GM19328 (cell line): ENCODE results near the gene ERMAP.
A peak's percentile ranks its signal among the peaks of the same experiment; 100 is the strongest.
"Not testable (repeated sequence)": the region's sequence is repeated elsewhere in the genome, so short reads cannot be mapped to it uniquely, and the experiment has no call there.

Experiments
- ATAC-seq: cut with Tn5 transposase; IDR thresholded peaks from one replicate; pipeline ENCODE4 v1.9.1; 2021; ENCODE audit warnings: mild to moderate bottlenecking, moderate library complexity; ENCODE audit not compliant: unreplicated experiment

ERMAP gene

DNA sequence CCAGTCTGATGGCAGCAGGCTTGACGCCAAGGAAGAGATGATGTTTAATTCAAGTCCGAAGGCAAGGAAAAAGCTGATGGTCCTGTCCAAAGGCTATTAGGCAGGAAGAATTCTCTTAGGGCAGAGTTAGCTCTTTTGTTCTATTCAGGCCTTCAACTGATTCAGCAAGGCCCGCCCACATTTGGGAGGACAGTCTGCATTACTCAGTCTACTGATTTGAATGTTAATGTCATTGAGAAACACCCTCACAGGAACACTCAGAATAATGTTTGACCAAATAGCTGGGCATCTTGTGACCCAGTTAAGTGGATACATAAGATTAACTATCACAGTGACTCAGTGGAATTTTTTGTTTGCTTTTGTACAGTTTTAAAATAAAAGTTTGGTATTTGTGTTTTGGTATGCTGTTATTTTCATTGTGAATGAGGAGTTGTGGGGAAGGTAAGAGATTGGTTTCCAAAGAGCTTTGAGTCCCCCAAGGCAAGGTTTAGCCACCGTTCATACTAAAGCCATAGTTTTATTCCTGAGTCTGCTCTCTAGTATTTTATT is 27.7 kb downstream of the ERMAP start:
- no peak for ATAC-seq

DNA sequence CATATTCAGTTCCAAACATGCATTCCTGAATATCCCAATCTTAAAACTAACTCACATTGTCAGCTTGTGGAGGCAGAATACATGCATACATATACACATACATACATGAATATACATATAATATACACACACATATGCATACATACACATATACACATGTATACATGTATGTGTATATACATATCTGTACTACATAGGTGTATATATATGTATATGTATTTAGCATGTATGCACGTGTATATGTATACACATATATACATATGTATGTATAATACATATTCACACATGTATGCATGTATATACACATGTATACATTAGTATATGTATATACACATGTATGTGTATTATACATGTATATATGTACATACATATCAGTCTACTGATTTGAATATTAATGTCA is 28.3 kb downstream of the ERMAP start:
- ATAC-seq: no peak

DNA sequence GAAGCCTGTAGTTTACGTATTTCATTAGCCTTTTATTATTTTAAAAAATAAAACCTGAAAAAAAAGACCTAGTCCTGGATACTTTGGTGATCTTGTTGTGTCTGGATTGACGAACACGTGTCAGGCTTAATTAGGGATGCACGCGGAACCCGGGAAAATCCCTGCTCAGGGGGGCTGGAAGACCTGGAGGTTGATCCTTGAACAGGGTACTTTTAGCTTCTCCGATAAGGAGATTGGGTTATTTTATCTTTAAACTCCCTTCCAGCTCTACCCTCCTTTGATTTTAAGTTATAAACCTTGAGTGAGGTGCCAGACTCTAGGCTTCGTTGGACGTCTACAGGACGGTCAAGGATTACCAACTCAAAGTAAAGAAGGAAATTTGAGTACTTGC is 28.9 kb downstream of the ERMAP start:
- peak; percentile 14 for ATAC-seq

DNA sequence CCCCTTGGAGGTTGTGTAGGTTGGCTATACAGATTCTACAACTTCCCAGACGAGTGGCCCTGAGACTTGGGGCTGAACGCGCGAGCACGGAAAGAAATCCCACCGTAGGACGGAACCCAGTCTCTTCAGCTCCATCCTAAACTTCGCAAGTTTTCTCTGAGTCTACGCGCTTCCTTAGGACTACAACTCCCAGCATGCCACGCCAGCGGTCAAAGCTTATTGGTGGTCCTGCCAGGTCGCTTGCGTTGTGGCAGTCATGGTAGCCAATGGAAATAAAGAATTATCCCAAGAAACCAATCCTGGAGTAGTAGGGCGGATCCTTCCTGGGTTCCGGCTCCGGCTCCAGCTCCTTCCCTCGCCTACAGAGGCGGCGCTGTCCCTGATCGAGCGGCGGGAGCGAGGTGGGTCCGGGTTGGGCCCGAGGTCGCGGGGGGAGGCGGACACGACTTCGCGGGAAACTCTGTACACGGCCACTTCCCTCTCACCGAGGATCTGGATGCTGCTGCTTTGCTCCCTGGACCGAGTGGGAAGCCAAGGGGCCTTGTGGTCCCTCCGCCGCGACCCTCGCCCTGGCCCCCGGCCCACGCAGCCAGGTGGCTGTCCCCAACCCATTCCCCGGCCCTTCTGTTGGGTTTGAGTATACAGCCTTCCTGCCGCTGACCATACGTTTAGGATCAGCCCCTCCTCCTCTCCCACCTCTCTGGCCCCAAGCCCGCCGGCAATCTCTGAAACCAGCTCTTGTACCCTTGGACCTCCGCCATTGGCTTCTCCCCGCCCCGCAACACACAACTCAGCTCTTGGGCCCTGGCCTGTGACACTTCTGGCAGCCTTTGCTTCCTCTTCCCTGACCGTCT is 29.6 kb downstream of the ERMAP start, which contains the start of gene ZNF691:
Gene ZNF691 (plus strand): TSS at position 357 of the 854 bp plus-strand sequence. CDS start 3,046 bp downstream, outside the sequence.
- peak; percentile 83 for ATAC-seq

DNA sequence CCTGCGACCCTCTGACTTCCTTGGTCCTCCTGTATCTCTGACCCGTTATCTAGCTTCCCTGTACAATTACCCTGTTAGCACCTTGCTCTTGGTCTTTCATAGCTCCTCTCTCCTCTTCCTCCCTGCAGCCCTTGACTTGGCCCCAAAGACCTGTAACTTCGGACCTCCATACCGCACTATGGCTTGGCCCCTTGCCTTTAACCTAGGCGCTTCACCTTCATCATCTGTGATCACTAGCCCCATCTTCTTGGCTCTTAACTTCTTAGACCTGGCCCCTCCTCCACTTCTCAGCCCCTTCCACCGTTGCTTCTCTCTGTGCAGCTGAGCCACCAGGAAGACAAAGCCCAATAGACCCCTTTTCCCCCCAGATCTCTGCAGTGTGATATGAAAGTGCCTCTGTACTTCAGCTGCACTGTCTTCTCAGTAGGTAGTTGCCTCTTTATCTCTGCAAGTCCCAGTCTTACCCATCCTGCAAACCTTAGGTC is 30.2 kb downstream of the ERMAP start:
- ATAC-seq: no peak

DNA sequence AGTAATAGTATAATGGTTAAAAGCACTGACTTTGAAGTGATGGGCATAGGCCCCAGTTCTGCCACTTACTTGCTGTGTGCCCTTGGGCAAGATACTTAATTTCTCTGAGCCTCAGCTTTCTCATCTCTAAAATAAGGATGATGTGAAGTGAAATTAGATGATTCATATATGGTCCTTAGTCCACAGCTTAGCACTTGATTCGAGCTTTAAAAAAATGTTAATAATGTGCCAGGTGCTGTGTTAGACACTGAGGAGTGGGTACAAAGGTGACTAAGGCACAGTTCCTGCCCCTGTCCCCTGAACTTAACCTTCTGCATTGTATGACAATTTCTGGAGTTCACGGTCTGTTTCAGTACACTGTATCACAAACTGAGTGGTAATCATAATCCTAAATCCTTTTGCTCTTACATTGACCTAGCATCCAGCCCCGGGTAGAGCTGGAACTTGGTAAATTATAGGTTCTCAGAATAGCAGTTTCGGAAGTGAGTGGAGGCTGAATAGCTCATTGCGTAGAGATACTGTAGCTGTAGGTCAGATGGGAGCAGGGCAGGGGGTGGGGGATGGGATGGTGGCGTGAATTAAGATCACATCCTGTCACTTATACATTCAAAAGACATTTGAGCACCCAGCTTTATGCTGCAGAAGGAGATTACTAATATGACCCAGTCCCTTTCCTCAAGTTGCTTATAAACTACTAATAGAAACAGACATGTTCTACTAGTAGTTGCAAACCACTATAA is 31.0 kb downstream of the ERMAP start:
- no peak for ATAC-seq

DNA sequence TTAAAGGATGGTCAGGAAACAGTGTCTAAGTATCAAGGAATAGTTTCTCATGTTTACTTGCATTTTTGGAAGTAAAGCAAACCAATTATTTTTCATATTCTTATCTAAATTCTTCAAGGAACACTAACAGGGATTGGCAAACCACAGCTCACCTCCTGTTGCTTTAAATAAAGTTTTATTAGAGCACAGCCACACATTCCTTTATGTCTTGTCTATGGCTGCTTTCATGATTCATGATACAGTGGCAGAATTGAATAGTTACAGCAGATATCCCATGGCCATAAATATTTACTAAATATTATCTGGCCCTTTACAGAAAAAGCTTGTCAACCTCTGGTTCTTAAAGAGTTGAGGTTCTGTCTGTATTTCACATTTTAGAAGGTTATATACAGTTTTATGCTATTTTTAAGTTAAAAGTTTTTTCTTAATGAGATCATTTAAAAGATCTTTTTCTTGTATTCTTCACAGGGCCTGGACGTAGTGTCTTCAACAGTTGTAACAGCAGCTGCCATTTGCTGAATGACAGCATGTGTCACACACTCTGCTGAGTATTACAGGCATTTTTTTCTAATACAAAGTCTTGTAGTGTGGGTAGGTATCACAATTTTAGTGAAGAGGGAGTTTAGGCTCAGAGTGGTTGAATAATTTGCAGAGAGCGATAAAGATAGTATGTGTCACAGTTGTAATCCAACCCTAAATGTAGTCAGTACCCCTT is 32.1 kb downstream of the ERMAP start:
- ATAC-seq: no peak

DNA sequence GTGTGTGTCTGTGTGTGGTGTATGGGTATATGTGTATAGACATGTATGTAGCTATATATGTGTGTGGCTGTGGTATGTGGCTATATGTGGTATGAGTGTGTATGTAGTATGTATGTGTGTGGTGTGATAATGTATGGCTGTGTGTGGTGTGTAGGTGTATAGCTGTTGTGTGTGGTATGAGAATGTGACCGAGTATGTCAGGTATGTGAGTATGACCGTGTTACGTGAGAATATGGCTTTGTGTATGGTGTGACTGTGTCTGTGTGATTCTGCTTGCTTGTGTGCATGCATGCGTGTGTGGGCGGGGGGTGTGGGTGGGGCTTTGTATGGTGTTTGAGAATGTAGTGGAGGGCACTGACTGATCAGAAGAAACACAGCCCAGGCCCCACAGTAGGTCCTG is 33.0 kb downstream of the ERMAP start:
- ATAC-seq: no peak

DNA sequence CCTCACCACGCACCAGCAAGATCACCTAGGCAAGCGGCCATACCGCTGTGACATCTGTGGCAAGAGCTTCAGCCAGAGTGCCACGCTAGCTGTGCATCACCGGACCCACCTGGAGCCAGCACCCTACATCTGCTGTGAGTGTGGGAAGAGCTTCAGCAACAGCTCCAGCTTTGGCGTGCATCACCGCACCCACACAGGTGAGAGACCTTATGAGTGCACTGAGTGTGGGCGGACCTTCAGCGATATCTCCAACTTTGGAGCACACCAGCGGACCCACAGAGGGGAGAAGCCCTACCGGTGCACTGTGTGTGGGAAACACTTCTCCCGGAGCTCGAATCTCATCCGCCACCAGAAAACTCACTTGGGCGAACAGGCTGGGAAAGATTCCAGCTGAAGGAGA is 34.5 kb downstream of the ERMAP start:
- ATAC-seq: no peak

DNA sequence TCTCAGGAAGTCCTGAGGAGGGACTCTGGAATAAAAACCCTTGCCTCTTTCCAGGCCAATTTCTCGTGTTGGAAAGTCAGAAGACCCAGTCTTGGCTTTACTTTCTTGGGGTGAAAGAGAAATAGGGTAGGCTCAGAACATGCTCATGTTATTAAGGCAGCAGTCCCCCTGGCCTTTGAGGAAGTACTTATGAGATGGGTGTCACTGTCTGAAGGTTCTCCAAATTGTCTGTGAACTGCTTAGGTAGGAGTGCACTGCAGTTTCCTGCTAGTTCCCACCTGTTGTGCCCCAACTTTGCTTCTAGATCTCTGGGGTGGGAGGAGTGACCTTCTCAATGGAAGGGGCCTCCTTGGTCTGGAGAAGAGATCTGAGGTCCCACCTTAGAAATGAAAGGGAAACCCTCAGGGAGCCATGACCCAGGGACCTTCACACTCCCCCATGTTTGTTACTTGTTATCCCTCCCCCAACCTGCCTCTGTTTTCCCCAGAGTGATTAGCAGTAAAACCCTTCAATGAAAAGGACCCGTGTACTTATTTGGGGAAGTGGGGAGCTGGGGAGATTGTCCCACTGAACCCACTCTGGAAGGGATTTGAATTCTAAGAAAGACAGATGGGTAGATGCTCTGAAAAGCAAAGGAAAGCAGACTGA is 35.2 kb downstream of the ERMAP start:
- no peak for ATAC-seq

DNA sequence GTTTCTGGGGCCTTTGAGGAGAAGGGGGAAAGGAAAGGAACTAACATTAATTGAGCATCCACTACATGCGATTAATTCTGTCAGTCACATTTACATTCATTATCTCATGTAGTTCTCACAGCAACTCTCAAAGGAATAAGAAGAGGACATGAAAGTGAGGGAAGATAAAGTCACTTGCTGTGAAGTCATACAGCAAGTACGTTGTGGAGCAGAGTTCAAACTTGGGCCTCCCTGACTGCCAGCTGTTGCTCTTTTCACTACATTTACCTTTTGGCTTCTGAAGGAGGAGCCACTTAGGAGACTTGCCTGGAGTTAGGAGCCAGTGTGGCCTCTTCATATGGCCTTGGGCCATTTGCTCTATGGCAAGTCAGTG is 35.7 kb downstream of the ERMAP start:
- no peak for ATAC-seq

DNA sequence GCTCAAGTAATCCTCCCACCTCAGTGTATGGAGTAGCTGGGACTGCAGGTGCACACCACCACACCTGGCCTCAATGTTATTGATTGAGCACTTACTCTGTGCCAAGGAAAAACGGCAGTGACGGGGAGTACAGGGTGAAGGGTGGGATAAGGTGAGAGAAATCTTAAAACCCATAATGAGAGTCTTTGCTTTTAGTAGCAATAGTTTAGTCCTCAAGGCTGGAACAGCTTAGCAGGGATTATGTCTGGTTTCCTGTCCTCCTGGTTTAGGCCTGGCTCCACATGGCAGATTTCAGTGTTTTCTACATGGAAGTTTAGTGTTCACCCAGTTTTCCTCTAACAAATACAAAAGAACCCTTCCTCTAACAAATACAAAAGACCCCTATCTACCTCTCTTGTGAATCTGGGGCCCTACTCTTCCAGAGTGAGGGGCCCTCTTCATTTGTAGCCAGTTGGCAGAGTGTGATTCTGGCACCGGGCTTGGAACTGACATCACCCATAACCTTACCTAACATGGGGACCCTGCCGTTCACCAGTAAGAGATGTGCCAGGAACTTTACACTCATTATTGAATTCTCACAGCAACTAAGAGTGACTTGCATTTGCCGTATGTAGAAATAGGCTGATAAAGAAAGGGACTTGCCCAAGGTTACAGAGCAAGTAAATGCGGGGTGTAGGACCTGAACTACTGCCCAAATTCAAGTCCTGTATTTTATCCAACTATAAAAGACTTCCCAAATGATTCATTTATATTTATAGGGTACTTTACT is 36.4 kb downstream of the ERMAP start:
- ATAC-seq: no peak

DNA sequence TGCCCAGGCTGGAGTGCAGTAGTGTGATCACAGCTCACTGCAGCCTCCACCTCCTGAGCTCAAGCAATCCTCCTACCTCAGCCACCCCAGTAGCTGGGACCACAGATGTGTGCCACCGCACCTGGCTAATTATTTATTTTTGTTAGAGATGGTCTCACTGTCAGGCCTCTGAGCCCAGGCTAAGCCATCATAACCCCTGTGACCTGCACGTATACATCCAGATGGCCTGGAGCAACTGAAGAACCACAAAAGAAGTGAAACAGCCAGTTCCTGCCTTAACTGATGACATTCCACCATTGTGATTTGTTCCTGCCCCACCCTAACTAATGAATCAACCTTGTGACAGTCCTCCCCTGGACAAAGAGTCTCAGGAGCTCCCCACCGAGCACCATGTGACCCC is 39.6 kb downstream of the ERMAP start:
- not testable (repeated sequence) for ATAC-seq

DNA sequence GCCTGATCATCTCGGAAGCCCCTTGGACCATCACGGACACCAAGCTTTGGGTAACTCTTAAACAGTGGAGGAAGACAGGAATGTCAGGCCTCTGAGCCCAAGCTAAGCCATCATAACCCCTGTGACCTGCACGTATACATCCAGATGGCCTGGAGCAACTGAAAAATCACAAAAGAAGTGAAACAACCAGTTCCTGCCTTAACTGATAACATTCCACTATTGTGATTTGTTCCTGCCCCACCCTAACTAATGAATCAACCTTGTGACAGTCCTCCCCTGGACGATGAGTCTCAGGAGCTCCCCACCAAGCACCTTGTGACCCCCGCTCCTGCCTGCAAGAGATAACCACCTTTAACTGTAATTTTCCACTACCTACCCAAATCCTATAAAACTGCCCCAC is 42.4 kb downstream of the ERMAP start:
- not testable (repeated sequence) for ATAC-seq

DNA sequence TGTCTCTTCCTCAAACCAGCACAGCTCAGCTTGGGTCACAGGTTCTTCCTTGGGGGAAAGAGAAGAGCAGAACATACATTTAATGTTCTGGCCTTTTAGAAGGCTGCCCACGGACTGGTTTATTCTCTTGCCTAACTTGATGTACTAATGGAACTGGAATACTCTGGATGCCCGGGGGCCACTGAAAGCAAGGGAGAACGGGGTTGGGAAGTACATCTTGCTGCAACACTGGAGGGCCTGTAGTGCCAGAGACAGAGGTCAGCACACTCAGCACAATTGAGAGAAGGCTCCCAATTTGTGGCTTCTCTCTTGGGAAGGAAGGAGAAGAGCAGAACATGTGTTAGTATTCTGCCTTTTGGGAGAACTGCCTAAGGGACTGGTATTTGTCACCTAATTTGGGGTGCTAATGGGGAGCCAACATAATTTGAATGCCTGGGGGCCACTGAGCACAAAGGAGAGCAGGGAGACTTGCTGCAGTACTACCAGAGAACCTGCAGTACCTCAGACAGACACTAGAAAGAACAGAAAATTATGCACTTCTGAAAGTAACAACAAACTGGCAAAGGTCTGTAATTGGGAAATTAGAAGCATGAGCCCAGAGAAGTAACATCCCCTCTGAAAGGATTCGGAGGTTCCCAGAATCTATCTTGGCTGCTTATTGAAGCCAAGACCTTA is 43.6 kb downstream of the ERMAP start:
- no peak for ATAC-seq

DNA sequence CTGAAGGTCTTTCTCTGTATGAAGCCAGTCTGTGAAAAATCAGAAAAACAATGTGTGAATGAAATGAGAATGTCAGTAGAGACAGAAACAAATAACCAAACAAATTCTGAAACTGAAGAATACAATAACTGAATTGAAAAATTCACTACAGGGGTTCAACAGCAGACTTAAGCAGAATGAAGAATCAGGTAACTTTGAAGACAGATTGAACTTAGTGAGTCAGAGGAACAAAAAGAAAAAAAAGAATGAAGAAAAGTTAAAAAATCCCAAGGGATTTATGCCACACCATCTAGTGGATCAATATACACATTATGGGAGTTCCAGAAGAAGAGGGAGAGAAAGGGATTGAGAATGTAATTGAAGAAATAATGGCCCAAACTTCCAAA is 44.1 kb downstream of the ERMAP start:
- ATAC-seq: no peak

DNA sequence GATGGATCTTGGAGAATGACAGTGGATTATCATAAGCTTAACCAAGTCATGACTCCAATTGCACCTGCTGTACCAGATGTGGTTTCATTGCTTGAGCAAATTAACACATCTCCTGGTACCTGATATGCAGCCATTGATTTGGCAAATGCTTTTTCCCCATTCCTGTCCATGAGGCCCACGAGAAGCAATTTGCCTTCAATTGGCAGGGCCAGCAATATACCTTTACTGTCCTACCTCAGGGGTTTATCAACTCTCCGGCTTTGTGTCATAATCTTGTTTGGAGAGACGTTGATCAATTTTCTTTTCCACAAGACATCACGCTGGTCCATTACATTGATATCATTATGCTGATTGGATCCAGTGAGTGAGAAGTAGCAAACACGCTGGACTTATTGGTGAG is 49.6 kb downstream of the ERMAP start:
- no peak for ATAC-seq

DNA sequence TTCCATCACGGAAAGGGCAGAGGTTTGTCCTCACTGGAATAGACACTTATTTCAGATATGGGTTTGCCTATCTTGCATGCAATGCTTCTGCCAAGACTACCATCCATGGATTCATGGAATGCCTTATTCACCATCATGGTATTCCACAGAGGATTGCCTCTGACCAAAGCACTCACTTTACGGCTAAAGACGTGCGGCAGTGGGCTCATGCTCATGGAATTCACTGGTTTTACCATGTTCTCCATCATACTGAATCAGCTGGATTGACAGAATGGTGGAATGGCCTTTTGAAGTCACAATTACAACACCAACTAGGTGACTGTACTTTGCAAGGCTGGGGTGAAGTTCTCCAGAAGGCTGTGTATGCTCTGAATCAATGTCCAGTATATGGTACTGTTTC is 51.5 kb downstream of the ERMAP start:
- ATAC-seq: not testable (repeated sequence)

DNA sequence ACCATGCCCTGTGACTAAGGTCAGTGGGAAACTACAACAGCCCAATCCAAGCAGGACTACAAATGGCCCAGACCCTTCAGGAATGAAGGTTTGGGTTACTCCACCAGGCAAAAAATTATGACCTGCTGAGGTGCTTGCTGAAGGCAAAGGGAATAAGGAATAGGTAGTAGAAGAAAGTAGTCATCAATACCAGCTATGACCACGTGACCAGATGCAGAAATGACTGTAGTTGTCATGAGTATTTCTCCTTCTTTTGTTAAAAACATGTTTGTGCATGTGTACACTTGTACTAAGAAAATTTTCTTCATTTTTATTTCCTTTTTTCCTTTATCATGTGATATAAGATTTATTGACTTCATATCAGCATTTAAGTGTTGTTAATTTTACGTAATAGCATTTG is 52.3 kb downstream of the ERMAP start:
- not testable (repeated sequence) for ATAC-seq
